Gastroesophageal sphincter (tissue), 4 donors: Measurements from ENCODE around the gene TNNT2. TPM values are rescaled to one million over a fixed set of nuclear protein-coding genes. Genes with fewer than 3 reads are reported as not detected.

Experiments
- ATAC-seq: fragments of 150-250 bp; one replicate; pipeline ENCODE4 v1.9.1; 2016; ENCODE audit warnings: mild to moderate bottlenecking, moderate library complexity
- H3K27ac ChIP-seq, 4 donors: fragments of 200-600 bp; sonication (generic) in 3 of 4; 1 replicate in 3 of 4; 2 replicates in 1 of 4; pipeline ENCODE4 v1.5.1; 2016 to 2019
- H3K27me3 ChIP-seq: fragments of 200-600 bp; sonication (generic); one replicate; pipeline ENCODE4 v1.5.1; 2019
- H3K36me3 ChIP-seq, 2 donors: fragments of 200-600 bp; sonication (generic); one replicate each; pipeline ENCODE4 v1.5.1; 2019; ENCODE audit warnings: control low read depth in 1 of 2
- H3K4me1 ChIP-seq, 3 donors: fragments of 200-600 bp; sonication (generic); 1 replicate in 2 of 3; 2 replicates in 1 of 3; pipeline ENCODE4 v1.5.1; 2016 to 2019; ENCODE audit warnings: control low read depth in 2 of 3
- H3K4me3 ChIP-seq, 2 donors: fragments of 200-600 bp; sonication (generic); one replicate each; pipeline ENCODE4 v1.5.1; 2019; ENCODE audit warnings: mild to moderate bottlenecking in 1 of 2, moderate library complexity in 1 of 2
- H3K9me3 ChIP-seq, 3 donors: fragments of 200-600 bp; sonication (generic); one replicate each; pipeline ENCODE4 v1.5.1; 2017 to 2019; ENCODE audit warnings: control low read depth in 2 of 3
- CTCF ChIP-seq, 4 experiments: fragments of 200-600 bp in 2 of 4; fragments of 450-650 bp in 2 of 4; sonication (generic) in 1 of 4; IDR thresholded peaks; one replicate each; pipeline ENCODE4 v1.5.1; 2017 to 2019; ENCODE audit warnings: antibody characterized with exemption in 4 of 4, mild to moderate bottlenecking in 2 of 4, moderate library complexity in 2 of 4
- EP300 ChIP-seq: sonication (generic); formaldehyde crosslinking; IDR thresholded peaks from one replicate; pipeline ENCODE4 v1.6.1; 2017; ENCODE audit warnings: antibody characterized with exemption, mild to moderate bottlenecking
- POLR2A ChIP-seq, 2 donors: fragments of 450-650 bp; IDR thresholded peaks; one replicate each; pipeline ENCODE4 v1.6.1; 2017; ENCODE audit warnings: antibody characterized with exemption in 2 of 2, mild to moderate bottlenecking in 2 of 2, moderate library complexity in 1 of 2
- POLR2AphosphoS5 ChIP-seq: sonication (generic); formaldehyde crosslinking; IDR thresholded peaks from one replicate; pipeline ENCODE4 v1.6.1; 2017; ENCODE audit warnings: antibody characterized with exemption
- WGBS, 2 donors: methylation state at CpG; one replicate each; pipeline ENCODE4 v1.1.5; 2018; ENCODE audit warnings: low coverage in 1 of 2; 5-methylcytosine and 5-hydroxymethylcytosine counted together
- total RNA-seq, 4 donors: library from RNA; depleted of rRNA; stranded (reverse); fragments of >200 nt; gene quantifications; one replicate each; pipeline ENCODE4 v1.1.0, GENCODE V29; 2016

TNNT2 gene
- total RNA-seq, 4 donors from 2014 or later, result 0.47 to 0.94 (median 0.81) TPM; not detected in 1

- H3K4me3 ChIP-seq, result no peak overlapping the region
- no peaks in the 10 kb centered on the region for H3K36me3 ChIP-seq
- H3K4me1 ChIP-seq, result no peaks in the 10 kb centered on the region
- H3K27me3 ChIP-seq, result peaks cover 36% of the 10 kb centered on the region
- no peak for TF ChIP-seq POLR2A (IDR thresholded peaks at IDR 0.05)
- no peak for TF ChIP-seq EP300
- no peak for TF ChIP-seq CTCF (IDR thresholded peaks at IDR 0.05)
- no peak for TF ChIP-seq POLR2AphosphoS5
- no peak overlapping the region for H3K27ac ChIP-seq
- 72 to 100% methylated on average over 1 to 3 of the region's 9 CpGs for WGBS, 2 donors
- no peaks in the 10 kb centered on the region for H3K9me3 ChIP-seq
- no peak for ATAC-seq
Observed at GRCh38 chr1:201379733-201380242, 2.3 kb upstream of the TNNT2 start.

- ATAC-seq, result no peak
- 88 to 96% methylated on average over 2 of the region's 6 CpGs for WGBS, 2 donors
Observed at GRCh38 chr1:201378804-201379203, 1.3 kb upstream of the TNNT2 start.

GRCh38 chr1:201376464-201377374 lies 761 bp downstream of the TNNT2 start:
- WGBS, 2 donors, result 60% methylated on average over 1 of the region's 11 CpGs; no CpG with 5 or more reads in 1 of the 2 donors
- no peaks in the 10 kb centered on the region for H3K9me3 ChIP-seq
- no peak for TF ChIP-seq EP300
- no peak for TF ChIP-seq POLR2A (IDR thresholded peaks at IDR 0.05)
- TF ChIP-seq CTCF (IDR thresholded peaks at IDR 0.05), result no peak
- no peak for TF ChIP-seq POLR2AphosphoS5
- ATAC-seq, result no peak
- H3K36me3 ChIP-seq, result no peaks in the 10 kb centered on the region
- H3K4me3 ChIP-seq, result no peak overlapping the region
- H3K27ac ChIP-seq, result no peak overlapping the region
- H3K4me1 ChIP-seq, result no peaks in the 10 kb centered on the region
- H3K27me3 ChIP-seq, result peaks cover 46% of the 10 kb centered on the region

More at GRCh38 chr1:201378804-201379203, 1.3 kb upstream of the TNNT2 start:
- H3K9me3 ChIP-seq, result no peaks in the 10 kb centered on the region
- H3K27ac ChIP-seq, result no peak overlapping the region
- TF ChIP-seq POLR2AphosphoS5, result no peak
- no peak for TF ChIP-seq EP300
- TF ChIP-seq CTCF (IDR thresholded peaks at IDR 0.05), result no peak
- TF ChIP-seq POLR2A (IDR thresholded peaks at IDR 0.05), result no peak
- H3K36me3 ChIP-seq, result no peaks in the 10 kb centered on the region
- H3K27me3 ChIP-seq, result peaks cover 33% of the 10 kb centered on the region
- H3K4me3 ChIP-seq, result no peak overlapping the region
- no peaks in the 10 kb centered on the region for H3K4me1 ChIP-seq

- ATAC-seq, result no peak
- H3K4me1 ChIP-seq, result no peaks in the 10 kb centered on the region
- no peak for TF ChIP-seq POLR2A (IDR thresholded peaks at IDR 0.05)
- no peak overlapping the region for H3K27ac ChIP-seq
- no peaks in the 10 kb centered on the region for H3K36me3 ChIP-seq
- WGBS, 2 donors, result 60% methylated on average over 4 of the region's 4 CpGs; no CpG with 5 or more reads in 1 of the 2 donors
- no peaks in the 10 kb centered on the region for H3K9me3 ChIP-seq
- no peak overlapping the region for H3K4me3 ChIP-seq
- peaks cover 47% of the 10 kb centered on the region for H3K27me3 ChIP-seq
Observed at GRCh38 chr1:201376107-201376463, 1.4 kb downstream of the TNNT2 start.

- no peak for ATAC-seq
- 20 to 62% methylated on average over 1 to 2 of the region's 4 CpGs for WGBS, 2 donors
Observed at GRCh38 chr1:201375169-201375568, 2.3 kb downstream of the TNNT2 start.

More at GRCh38 chr1:201375169-201375568, 2.3 kb downstream of the TNNT2 start:
- no peaks in the 10 kb centered on the region for H3K9me3 ChIP-seq
- no peak overlapping the region for H3K27ac ChIP-seq
- H3K27me3 ChIP-seq, result peaks cover 51% of the 10 kb centered on the region
- H3K36me3 ChIP-seq, result no peaks in the 10 kb centered on the region
- no peak overlapping the region for H3K4me3 ChIP-seq
- no peaks in the 10 kb centered on the region for H3K4me1 ChIP-seq
- TF ChIP-seq EP300 (no peak), POLR2AphosphoS5 (no peak), POLR2A (IDR thresholded peaks at IDR 0.05) (no peak), CTCF (IDR thresholded peaks at IDR 0.05) (no peak)
